D341Med (cell line): Measurements from ENCODE around the gene EHD4.
A peak's percentile ranks its signal among the peaks of the same experiment; 100 is the strongest.

Experiments
- DNase-seq: peaks from one replicate; pipeline ENCODE4 v3.0.0; 2012; ENCODE audit warnings: low spot score

The EHD4 gene

GRCh38 chr15:41980654-41981323 is 8.4 kb upstream of the EHD4 start:
- DNase-seq = no peak

- DNase-seq = no peak
Measured at GRCh38 chr15:41979493-41980266, 7.3 kb upstream of the EHD4 start.

- DNase-seq = peak; percentile 11
Measured at GRCh38 chr15:41978534-41978933, 6.2 kb upstream of the EHD4 start.

- DNase-seq = no peak
Measured at GRCh38 chr15:41977757-41978383, 5.5 kb upstream of the EHD4 start.

GRCh38 chr15:41975669-41976068 is 3.3 kb upstream of the EHD4 start:
- no peak for DNase-seq

- DNase-seq = no peak
Measured at GRCh38 chr15:41974041-41974440, 1.7 kb upstream of the EHD4 start.

- peak; percentile 56 for DNase-seq
Measured at GRCh38 chr15:41971895-41972252, 483 bp downstream of the EHD4 start.

- DNase-seq = peak; percentile 38
Measured at GRCh38 chr15:41971089-41971894, 1.1 kb downstream of the EHD4 start.

GRCh38 chr15:41970456-41970855 is 1.9 kb downstream of the EHD4 start:
- no peak for DNase-seq

- no peak for DNase-seq
Measured at GRCh38 chr15:41969851-41970431, 2.4 kb downstream of the EHD4 start.

- DNase-seq = no peak
Measured at GRCh38 chr15:41968701-41969100, 3.7 kb downstream of the EHD4 start.

GRCh38 chr15:41967506-41968206 is 4.7 kb downstream of the EHD4 start:
- peak; percentile 26 for DNase-seq

- no peak for DNase-seq
Measured at GRCh38 chr15:41966920-41967465, 5.4 kb downstream of the EHD4 start.

- no peak for DNase-seq
Measured at GRCh38 chr15:41966414-41966812, 5.9 kb downstream of the EHD4 start.

GRCh38 chr15:41965441-41966413 is 6.6 kb downstream of the EHD4 start:
- DNase-seq = no peak

GRCh38 chr15:41961595-41962202 is 10.7 kb downstream of the EHD4 start:
- DNase-seq = no peak

- no peak for DNase-seq
Measured at GRCh38 chr15:41961001-41961518, 11.3 kb downstream of the EHD4 start.

GRCh38 chr15:41958002-41958420 is 14.3 kb downstream of the EHD4 start:
- no peak for DNase-seq
